ENCODE results near the gene NELFA. TPM values are rescaled to one million over a fixed set of nuclear protein-coding genes. Genes with fewer than 3 reads are reported as not detected.
A peak's percentile ranks its signal among the peaks of the same experiment; 100 is the strongest.

NELFA gene
- total RNA-seq, 1 experiment from 2014 or later: 27.0 TPM

- Histone ChIP-seq H3K4me3 (ENCODE audit: low read depth in 2 of 2, low read length in 2 of 2) (no peak overlapping the region), H3K4me1 (ENCODE audit: control insufficient read depth, insufficient read depth, low read length) (no peaks in the 10 kb centered on the region), H3K27me3 (ENCODE audit: control insufficient read depth, insufficient read depth, low read length) (no peaks in the 10 kb centered on the region), H3K27ac (ENCODE audit: low read length) (no peak overlapping the region), H3K9me3 (ENCODE audit: control insufficient read depth, insufficient read depth, low read depth, low read length) (no peaks in the 10 kb centered on the region), H3K36me3 (ENCODE audit: control insufficient read depth, insufficient read depth, low read length) (no peaks in the 10 kb centered on the region; the same call in 1 of the 2 replicates)
- in situ Hi-C loops (cut with HindIII; ENCODE audit: low pct_unique_long_range_greater_than_20kb, low sequenced_read_pairs) (no loop called here), intact Hi-C loops (cut with micrococcal nuclease; ENCODE audit: unreplicated experiment) (no loop called here)
- DNase-seq (ENCODE audit: low read depth, low spot score) (no peak), ATAC-seq (no peak)
- TF ChIP-seq TCF7L2 (IDR thresholded peaks at IDR 0.05; ENCODE audit: low read depth, low read length) (no peak), CTCF (IDR thresholded peaks at IDR 0.05) (no peak), REST (IDR thresholded peaks at IDR 0.05; ENCODE audit: insufficient read depth in 1 of 2, low read depth in 2 of 2, low read length in 1 of 2) (no peak), SIN3A (IDR thresholded peaks at IDR 0.05; ENCODE audit: borderline replicate concordance, insufficient read depth, low read depth, low read length) (no peak), POLR2AphosphoS5 (IDR thresholded peaks at IDR 0.05; ENCODE audit: low read depth, low read length) (no peak)
- POLR2A ChIA-PET: no interaction called here
- CTCF ChIA-PET: no interaction called here
- no TSS peak for BruUV-seq (replicated peaks)
Observed at GRCh38 chr4:1979477-1980196, 29.1 kb downstream of the NELFA start.

GRCh38 chr4:1978741-1979476, 29.9 kb downstream of the NELFA start:
- CTCF ChIA-PET: no interaction called here
- H3K36me3 ChIP-seq (ENCODE audit: control insufficient read depth, insufficient read depth, low read length): no peaks in the 10 kb centered on the region; the same call in 1 of the 2 replicates
- TSS peak; percentile 77 for BruUV-seq (replicated peaks)
- DNase-seq (ENCODE audit: low read depth, low spot score) (no peak), ATAC-seq (no peak)
- in situ Hi-C loops (cut with HindIII; ENCODE audit: low pct_unique_long_range_greater_than_20kb, low sequenced_read_pairs): no loop called here
- no peaks in the 10 kb centered on the region for H3K9me3 ChIP-seq (ENCODE audit: control insufficient read depth, insufficient read depth, low read depth, low read length)
- no peaks in the 10 kb centered on the region for H3K4me1 ChIP-seq (ENCODE audit: control insufficient read depth, insufficient read depth, low read length)
- no peak overlapping the region for H3K4me3 ChIP-seq (ENCODE audit: low read depth in 2 of 2, low read length in 2 of 2)
- POLR2A ChIA-PET: no interaction called here
- H3K27ac ChIP-seq (ENCODE audit: low read length): no peak overlapping the region
- intact Hi-C loops (cut with micrococcal nuclease; ENCODE audit: unreplicated experiment): no loop called here
- no peak for TF ChIP-seq POLR2AphosphoS5 (IDR thresholded peaks at IDR 0.05; ENCODE audit: low read depth, low read length)
- no peak for TF ChIP-seq CTCF (IDR thresholded peaks at IDR 0.05)
- no peak for TF ChIP-seq REST (IDR thresholded peaks at IDR 0.05; ENCODE audit: insufficient read depth in 1 of 2, low read depth in 2 of 2, low read length in 1 of 2)
- no peak for TF ChIP-seq SIN3A (IDR thresholded peaks at IDR 0.05; ENCODE audit: borderline replicate concordance, insufficient read depth, low read depth, low read length)
- TF ChIP-seq TCF7L2 (IDR thresholded peaks at IDR 0.05; ENCODE audit: low read depth, low read length): no peak
- H3K27me3 ChIP-seq (ENCODE audit: control insufficient read depth, insufficient read depth, low read length): no peaks in the 10 kb centered on the region
